Activated CD4-positive, alpha-beta T cell treated with anti-CD3 and anti-CD28 coated beads, Interleukin-2, amount 10 ng/mL, durations not matched to agents 7 days and 5 days (primary cell): Measurements from ENCODE around the gene SLC5A10. TPM values are rescaled to one million over a fixed set of nuclear protein-coding genes. Genes with fewer than 3 reads are reported as not detected.
"Not testable (repeated sequence)": the region's sequence is repeated elsewhere in the genome, so short reads cannot be mapped to it uniquely, and the experiment has no call there.

Experiments
- CTCF ChIA-PET: fragments of 350-600 bp; sonication (Branson Sonifier 250); formaldehyde crosslinking; loops from one replicate; lab custom pipeline; 2021; ENCODE audit warnings: antibody characterized with exemption; lab: Charles Lee
- POLR2A ChIA-PET: fragments of 350-600 bp; sonication (Branson Sonifier 250); formaldehyde crosslinking; loops from one replicate; lab custom pipeline; 2021; ENCODE audit warnings: antibody characterized with exemption; lab: Charles Lee
- DNase-seq: peaks from one replicate; pipeline ENCODE4 v3.0.0-alpha.2; 2020
- H3K27ac Mint-ChIP-seq: one replicate; pipeline ENCODE4 v1.8.0; 2021; ENCODE audit warnings: mild to moderate bottlenecking, moderate library complexity, mixed read lengths
- H3K27me3 Mint-ChIP-seq: one replicate; pipeline ENCODE4 v1.8.0; 2021; ENCODE audit warnings: mixed read lengths
- H3K36me3 Mint-ChIP-seq: one replicate; pipeline ENCODE4 v1.8.0; 2021; ENCODE audit warnings: low read depth, mixed read lengths
- H3K4me1 Mint-ChIP-seq: one replicate; pipeline ENCODE4 v1.8.0; 2021; ENCODE audit warnings: mixed read lengths
- H3K4me3 Mint-ChIP-seq: one replicate; pipeline ENCODE4 v1.8.0; 2021; ENCODE audit warnings: mild to moderate bottlenecking, moderate library complexity, mixed read lengths
- H3K9me3 Mint-ChIP-seq: one replicate; pipeline ENCODE4 v1.8.0; 2021; ENCODE audit warnings: mixed read lengths
- total RNA-seq, 2 experiments: library from RNA; stranded (reverse); gene quantifications; one replicate each; pipeline ENCODE4 v1.2.3, GENCODE V29; 2021

Gene SLC5A10
- total RNA-seq, 2 experiments from 2014 or later: not detected

GRCh38 chr17:19064378-19064777, 112.4 kb downstream of the SLC5A10 start:
- H3K9me3 Mint-ChIP-seq, POLR2A ChIA-PET, CTCF ChIA-PET, H3K4me3 Mint-ChIP-seq, H3K36me3 Mint-ChIP-seq, H3K27me3 Mint-ChIP-seq, H3K4me1 Mint-ChIP-seq, DNase-seq: not testable (repeated sequence)
- H3K27ac Mint-ChIP-seq: peak overlapping the region; percentile 73

- H3K9me3 Mint-ChIP-seq, H3K27me3 Mint-ChIP-seq, H3K4me1 Mint-ChIP-seq, H3K36me3 Mint-ChIP-seq, POLR2A ChIA-PET, CTCF ChIA-PET, DNase-seq, H3K27ac Mint-ChIP-seq, H3K4me3 Mint-ChIP-seq: not testable (repeated sequence)
Measured at GRCh38 chr17:19070318-19071168, 118.6 kb downstream of the SLC5A10 start.

Other genes with a start within 250 kb of the SLC5A10 start
- gene FBXW10, start 208.1 kb upstream of the SLC5A10 start, total RNA-seq: not detected
- gene TVP23B, start 171.0 kb upstream of the SLC5A10 start, total RNA-seq: 10 to 100 TPM; 17.5 to 20.1 TPM
- 10 to 100 TPM; 47.2 to 49.0 TPM for gene PRPSAP2, start 94.0 kb upstream of the SLC5A10 start, total RNA-seq
- 1 to 10 TPM; 7.1 to 9.1 TPM for gene FAM83G, start 52.6 kb downstream of the SLC5A10 start, total RNA-seq
- 10 to 100 TPM; 35.4 to 39.2 TPM for gene GRAP, start 94.8 kb downstream of the SLC5A10 start, total RNA-seq
- gene GRAPL, start 175.4 kb downstream of the SLC5A10 start, total RNA-seq: 10 to 100 TPM; 16.3 to 25.3 TPM